Activated naive CD8-positive, alpha-beta T cell treated with anti-CD3 and anti-CD28 coated beads, Interleukin-2, amount 10 ng/mL, durations not matched to agents 7 days and 5 days (primary cell): ENCODE measurements around the gene TBPL1. TPM values are rescaled to one million over a fixed set of nuclear protein-coding genes. Genes with fewer than 3 reads are reported as not detected.

Experiments
- ATAC-seq: fragments of 150-1000 bp; cut with Tn5 transposase; one replicate; pipeline ENCODE4 v1.10.0; 2021; ENCODE audit warnings: low read depth, moderate library complexity
- POLR2A ChIA-PET: fragments of 350-600 bp; sonication (Branson Sonifier 250); formaldehyde crosslinking; loops from one replicate; lab custom pipeline; 2021; ENCODE audit warnings: antibody characterized with exemption; lab: Charles Lee
- DNase-seq: peaks from one replicate; pipeline ENCODE4 v3.0.0; 2021
- H3K27ac Mint-ChIP-seq: one replicate; pipeline ENCODE4 v1.8.0; 2022; ENCODE audit warnings: mild to moderate bottlenecking, mixed read lengths
- H3K27me3 Mint-ChIP-seq: one replicate; pipeline ENCODE4 v1.8.0; 2022; ENCODE audit warnings: mild to moderate bottlenecking, moderate library complexity, mixed read lengths
- H3K36me3 Mint-ChIP-seq: one replicate; pipeline ENCODE4 v1.8.0; 2021; ENCODE audit warnings: mild to moderate bottlenecking, mixed read lengths
- H3K4me1 Mint-ChIP-seq: one replicate; pipeline ENCODE4 v1.8.0; 2021; ENCODE audit warnings: mixed read lengths
- H3K4me3 Mint-ChIP-seq: one replicate; pipeline ENCODE4 v1.8.0; 2022; ENCODE audit warnings: mild to moderate bottlenecking, moderate library complexity, mixed read lengths
- H3K9me3 Mint-ChIP-seq: one replicate; pipeline ENCODE4 v1.8.0; 2021; ENCODE audit warnings: mixed read lengths
- total RNA-seq, 2 experiments: library from RNA; stranded (reverse); gene quantifications; one replicate each; pipeline ENCODE4 v1.2.3, GENCODE V29; 2021

Gene TBPL1
- total RNA-seq, 2 experiments from 2014 or later, result 28.5 to 30.6 TPM

DNA sequence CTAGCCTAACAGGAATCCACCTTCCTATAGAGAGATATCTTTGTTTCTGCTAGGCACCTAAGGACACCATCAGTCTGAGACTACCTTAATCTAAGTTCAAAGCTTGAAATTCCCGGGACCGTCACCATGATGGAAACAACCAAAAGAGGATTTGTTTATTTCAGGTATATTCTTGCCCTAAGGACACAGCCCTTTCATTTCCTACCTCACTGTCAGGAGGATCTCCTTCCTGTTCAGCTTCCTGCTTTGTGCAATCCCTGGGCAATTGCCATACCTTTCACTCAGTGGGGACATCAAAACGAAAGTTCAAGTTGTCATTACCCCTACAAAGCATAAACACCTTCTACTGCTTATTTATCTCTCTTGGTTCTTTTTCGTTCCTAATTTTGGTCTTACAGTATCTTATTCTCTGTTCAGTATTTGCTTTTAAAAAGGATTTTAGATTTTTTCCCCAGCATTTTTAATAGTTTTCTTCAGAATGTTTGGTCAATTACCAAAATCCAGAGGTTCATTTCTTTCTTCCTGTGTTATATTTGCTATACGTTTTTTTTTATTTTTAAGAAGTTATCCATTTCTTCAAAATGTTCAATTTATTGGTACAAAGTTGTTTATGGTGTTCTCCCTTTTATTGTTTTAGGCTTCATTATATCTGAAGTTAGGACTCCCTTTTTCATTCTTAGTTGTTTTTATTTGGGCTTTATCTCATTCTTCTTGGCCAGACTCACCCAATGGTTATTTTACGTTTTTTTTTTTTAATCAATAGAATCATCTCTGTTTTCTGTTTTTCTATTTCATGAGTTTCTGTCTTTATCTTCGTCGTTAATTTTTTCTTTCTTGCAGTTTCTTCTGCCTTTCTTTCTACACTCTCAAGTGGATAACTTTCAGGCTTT, 13.0 kb upstream of the TBPL1 start:
- H3K4me3 Mint-ChIP-seq, result no peak overlapping the region
- DNase-seq (no peak), ATAC-seq (no peak)
- no peaks in the 10 kb centered on the region for H3K36me3 Mint-ChIP-seq
- peaks cover 22% of the 10 kb centered on the region for H3K27me3 Mint-ChIP-seq
- H3K27ac Mint-ChIP-seq, result no peak overlapping the region
- POLR2A ChIA-PET, result no interaction called here
- H3K4me1 Mint-ChIP-seq, result peaks cover 9% of the 10 kb centered on the region
- peaks cover 4% of the 10 kb centered on the region for H3K9me3 Mint-ChIP-seq

DNA sequence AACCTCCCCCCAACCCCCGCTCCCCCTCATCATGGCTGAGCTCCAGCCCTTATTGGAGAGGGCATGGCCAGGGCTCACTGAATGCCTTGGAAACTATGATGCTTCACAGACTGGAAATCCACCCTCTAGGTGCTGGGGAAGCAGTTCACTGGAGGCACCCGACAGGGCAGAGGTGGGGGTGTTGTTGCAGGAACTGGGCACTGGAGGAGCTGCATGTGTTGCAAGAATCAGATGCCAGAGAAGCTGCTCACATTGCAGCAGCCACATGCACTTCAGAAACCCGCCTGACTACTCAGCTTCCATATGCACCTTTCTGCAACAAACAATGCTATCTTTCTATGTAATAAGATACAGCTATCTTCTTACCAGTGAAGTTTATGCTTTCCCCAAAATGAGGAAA, 7.9 kb upstream of the TBPL1 start:
- DNase-seq (no peak), ATAC-seq (no peak)
- no peak overlapping the region for H3K4me3 Mint-ChIP-seq
- peaks cover 12% of the 10 kb centered on the region for H3K27me3 Mint-ChIP-seq
- POLR2A ChIA-PET, result no interaction called here
- peaks cover 4% of the 10 kb centered on the region for H3K4me1 Mint-ChIP-seq
- no peak overlapping the region for H3K27ac Mint-ChIP-seq
- no peaks in the 10 kb centered on the region for H3K9me3 Mint-ChIP-seq
- no peaks in the 10 kb centered on the region for H3K36me3 Mint-ChIP-seq

- Mint-ChIP-seq H3K4me1 (peaks cover 7% of the 10 kb centered on the region), H3K27me3 (peaks cover 4% of the 10 kb centered on the region), H3K27ac (no peak overlapping the region), H3K36me3 (no peaks in the 10 kb centered on the region), H3K9me3 (no peaks in the 10 kb centered on the region), H3K4me3 (no peak overlapping the region)
- POLR2A ChIA-PET, result no interaction called here
- DNase-seq, result no peak
- no peak for ATAC-seq
Measured at GRCh38 chr6:133947302-133947900, 5.6 kb upstream of the TBPL1 start.

- no peaks in the 10 kb centered on the region for H3K9me3 Mint-ChIP-seq
- peaks cover 7% of the 10 kb centered on the region for H3K4me1 Mint-ChIP-seq
- ATAC-seq, result no peak
- no peak overlapping the region for H3K27ac Mint-ChIP-seq
- DNase-seq, result no peak
- H3K4me3 Mint-ChIP-seq, result no peak overlapping the region
- POLR2A ChIA-PET, result no interaction called here
- peaks cover 4% of the 10 kb centered on the region for H3K27me3 Mint-ChIP-seq
- H3K36me3 Mint-ChIP-seq, result peaks cover under 1% of the 10 kb centered on the region
Measured at GRCh38 chr6:133948472-133948871, 4.6 kb upstream of the TBPL1 start.

DNA sequence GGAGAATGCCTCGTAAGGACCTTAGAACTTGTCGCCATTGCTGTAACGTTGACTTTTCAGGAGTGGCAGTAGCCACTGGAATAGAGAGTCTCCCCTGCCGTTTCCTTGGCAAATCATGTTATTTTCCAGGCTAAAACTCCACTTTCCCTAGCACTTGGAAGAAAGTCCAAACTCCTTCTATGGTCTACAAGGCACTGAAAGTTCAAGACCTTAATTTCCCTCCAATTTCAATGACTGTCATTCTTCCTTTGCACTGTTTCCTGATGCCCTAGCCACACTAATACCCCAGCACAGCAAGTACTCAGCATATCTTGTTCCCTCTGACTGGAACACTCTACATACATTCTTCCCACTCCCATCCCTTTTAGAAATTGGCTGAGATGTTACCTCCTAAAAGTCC, 1.8 kb upstream of the TBPL1 start:
- H3K4me3 Mint-ChIP-seq, result peak overlapping the region; percentile 88
- peaks cover 4% of the 10 kb centered on the region for H3K27me3 Mint-ChIP-seq
- peaks cover 21% of the 10 kb centered on the region for H3K4me1 Mint-ChIP-seq
- POLR2A ChIA-PET, result no interaction called here
- DNase-seq (no peak), ATAC-seq (no peak)
- no peaks in the 10 kb centered on the region for H3K9me3 Mint-ChIP-seq
- H3K27ac Mint-ChIP-seq, result peak overlapping the region; percentile 47
- peaks cover 4% of the 10 kb centered on the region for H3K36me3 Mint-ChIP-seq

- peak; percentile 23 for ATAC-seq
- Mint-ChIP-seq H3K4me3 (peak overlapping the region; percentile 88), H3K36me3 (peaks cover 6% of the 10 kb centered on the region), H3K4me1 (peaks cover 26% of the 10 kb centered on the region), H3K27ac (peak overlapping the region; percentile 85), H3K9me3 (no peaks in the 10 kb centered on the region), H3K27me3 (no peaks in the 10 kb centered on the region)
- POLR2A ChIA-PET, result interaction anchor here (0.5 to 1.9 kb wide), 3 partner anchors 18 to 111 kb away, joined by 3 to 7 read pairs (median 3); no protein-coding TSS in a partner anchor
- peak; percentile 57 for DNase-seq
Measured at GRCh38 chr6:133951881-133952814, 876 bp upstream of the TBPL1 start.

DNA sequence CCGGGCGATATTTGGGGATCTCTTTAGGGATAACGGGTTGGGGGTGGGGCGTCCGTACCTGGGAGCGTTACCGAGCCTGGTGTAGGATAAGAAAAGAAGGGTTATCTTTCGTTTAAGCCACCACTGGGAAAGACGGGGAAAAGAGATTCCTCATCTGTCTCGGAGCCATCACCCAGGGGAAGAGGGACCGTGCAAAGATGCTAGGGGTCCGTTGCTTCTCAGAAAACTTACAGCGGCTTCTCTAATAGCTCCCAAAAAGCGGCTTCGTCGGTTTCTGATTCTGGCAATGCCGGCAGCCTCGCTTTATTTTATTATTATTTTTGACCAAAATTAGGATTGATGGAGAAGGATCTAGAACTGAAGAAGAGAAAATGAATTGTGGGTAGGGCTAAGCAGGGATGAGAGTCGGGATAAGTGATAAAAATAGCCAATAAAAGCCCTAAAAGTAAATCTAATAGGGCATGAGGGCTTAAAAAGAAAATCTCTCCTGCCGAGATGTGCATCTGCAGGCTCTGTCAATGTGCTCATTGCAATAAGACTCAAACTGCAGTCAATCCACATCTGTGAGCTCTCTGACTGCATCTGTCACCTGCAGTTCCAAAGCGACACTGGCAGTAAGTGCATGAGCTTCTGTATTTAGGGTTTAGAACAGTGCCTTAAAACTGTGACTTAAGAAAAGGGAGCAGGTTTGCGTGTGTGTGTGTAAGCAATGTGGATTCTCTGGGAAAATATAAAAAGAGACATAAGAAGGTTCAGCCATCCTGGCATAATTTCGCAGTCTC, 801 bp downstream of the TBPL1 start:
- no peaks in the 10 kb centered on the region for H3K9me3 Mint-ChIP-seq
- DNase-seq, result no peak
- POLR2A ChIA-PET, result interaction anchor here (0.7 to 1.9 kb wide), 5 partner anchors 9 to 19 kb away, joined by 3 to 7 read pairs (median 4); no protein-coding TSS in a partner anchor
- H3K4me3 Mint-ChIP-seq, result peak overlapping the region; percentile 88
- ATAC-seq, result no peak
- peaks cover 8% of the 10 kb centered on the region for H3K36me3 Mint-ChIP-seq
- H3K27ac Mint-ChIP-seq, result peak overlapping the region; percentile 88
- H3K4me1 Mint-ChIP-seq, result peaks cover 34% of the 10 kb centered on the region
- no peaks in the 10 kb centered on the region for H3K27me3 Mint-ChIP-seq

DNA sequence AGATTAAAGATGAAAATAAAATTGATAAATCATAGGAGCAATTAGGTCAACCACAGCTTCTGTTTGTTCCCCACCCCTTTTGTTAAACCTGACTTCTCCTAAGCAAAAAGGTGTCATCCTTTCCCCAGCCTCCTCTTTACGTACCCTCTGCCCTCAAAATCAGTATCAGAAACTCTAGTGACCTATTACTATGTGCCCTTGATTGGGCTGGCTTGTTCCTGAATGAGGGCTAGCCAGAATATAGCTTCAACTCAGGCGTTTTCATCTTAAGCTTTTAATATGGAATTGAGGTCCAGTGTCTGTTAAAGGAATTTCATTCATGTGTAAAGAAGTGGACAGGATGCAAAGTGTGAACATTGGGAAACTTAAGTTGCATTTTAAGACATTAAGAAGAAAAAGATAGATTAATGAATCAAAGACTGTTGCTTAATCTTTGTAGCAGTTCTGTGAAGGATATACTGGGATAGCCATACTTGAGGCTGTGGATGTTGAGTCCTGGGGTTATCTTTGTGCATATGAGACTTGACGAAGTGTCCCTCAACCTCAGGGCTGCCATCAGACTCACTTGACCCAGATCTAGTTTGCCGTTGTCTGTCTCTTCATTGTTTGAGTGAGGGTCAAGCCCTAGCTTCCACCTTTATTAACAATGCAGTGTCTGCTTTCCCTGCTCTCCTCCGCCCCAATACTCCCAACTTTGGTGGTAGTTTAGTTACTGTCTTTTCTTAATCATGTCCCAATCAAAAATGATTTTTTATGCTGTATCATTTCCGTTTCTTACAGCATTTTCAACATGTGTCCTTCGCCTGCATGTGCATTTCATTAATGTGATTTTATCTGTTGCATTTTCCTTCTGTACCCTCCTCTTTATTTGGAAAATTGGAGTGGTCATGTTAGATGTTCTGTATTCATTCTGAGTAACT, 1.9 kb downstream of the TBPL1 start:
- POLR2A ChIA-PET, result interaction anchor here (1.3 to 1.4 kb wide), 2 partner anchors 8 to 11 kb away, joined by 4 read pairs; no protein-coding TSS in a partner anchor
- H3K27ac Mint-ChIP-seq, result no peak overlapping the region
- H3K9me3 Mint-ChIP-seq, result no peaks in the 10 kb centered on the region
- no peaks in the 10 kb centered on the region for H3K27me3 Mint-ChIP-seq
- H3K36me3 Mint-ChIP-seq, result peaks cover 8% of the 10 kb centered on the region
- H3K4me3 Mint-ChIP-seq, result peak overlapping the region; percentile 88
- no peak for DNase-seq
- H3K4me1 Mint-ChIP-seq, result peaks cover 37% of the 10 kb centered on the region
- no peak for ATAC-seq

- Mint-ChIP-seq H3K27ac (no peak overlapping the region), H3K27me3 (no peaks in the 10 kb centered on the region), H3K4me3 (peak overlapping the region; percentile 26), H3K36me3 (peaks cover 10% of the 10 kb centered on the region), H3K4me1 (peaks cover 37% of the 10 kb centered on the region), H3K9me3 (no peaks in the 10 kb centered on the region)
- no peak for ATAC-seq
- DNase-seq, result no peak
- POLR2A ChIA-PET, result no interaction called here
Measured at GRCh38 chr6:133955582-133956415, 2.8 kb downstream of the TBPL1 start.

DNA sequence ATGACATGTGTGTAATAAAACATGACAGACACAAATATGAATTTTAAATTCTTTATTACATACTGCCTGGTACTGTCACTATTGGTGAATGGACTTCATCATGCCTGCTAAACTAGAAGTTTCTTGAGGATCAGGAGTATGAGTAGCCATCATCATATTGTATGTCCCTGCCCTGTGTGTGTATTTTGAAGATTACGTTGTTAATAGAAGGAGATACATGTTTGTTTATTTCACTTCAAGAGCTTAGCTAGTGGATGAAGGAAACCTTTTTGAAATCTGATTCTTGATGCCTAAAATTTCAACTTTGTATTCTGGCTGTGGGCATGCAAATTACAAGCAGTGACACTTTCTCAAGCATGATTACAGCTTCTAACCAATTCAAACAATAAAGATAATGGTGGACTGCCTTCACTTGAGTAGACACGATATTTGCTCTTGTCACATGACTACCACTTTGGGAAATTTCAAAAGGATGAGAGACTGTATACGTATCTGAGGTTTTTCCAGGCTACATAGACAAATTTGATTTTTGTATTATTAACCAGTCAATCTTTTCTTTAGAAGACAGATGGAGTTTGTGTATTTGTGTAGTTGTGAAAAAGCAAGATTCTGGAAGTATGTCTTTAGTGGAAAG, 3.5 kb downstream of the TBPL1 start:
- POLR2A ChIA-PET, result no interaction called here
- no peak overlapping the region for H3K4me3 Mint-ChIP-seq

DNA sequence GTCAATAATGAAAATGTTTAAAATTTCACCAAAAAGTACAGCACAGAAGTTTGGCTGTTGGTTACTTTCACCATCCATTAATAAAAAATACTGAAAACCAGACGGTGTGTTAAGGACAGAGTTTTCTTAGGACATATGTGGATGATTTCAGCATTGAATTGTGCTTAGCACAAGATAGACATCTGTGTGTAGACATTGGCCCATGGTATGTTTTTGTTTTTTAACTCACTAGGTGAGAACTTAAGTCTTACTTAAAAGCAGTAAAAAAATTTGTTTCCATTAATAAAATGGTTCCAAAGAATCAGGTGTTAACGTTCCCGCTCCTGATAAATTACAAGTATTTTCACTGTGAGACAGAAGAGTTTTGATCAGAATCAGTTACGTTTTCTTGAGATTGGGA, 4.2 kb downstream of the TBPL1 start:
- DNase-seq (no peak), ATAC-seq (no peak)
- H3K4me1 Mint-ChIP-seq, result peaks cover 35% of the 10 kb centered on the region
- H3K9me3 Mint-ChIP-seq, result no peaks in the 10 kb centered on the region
- H3K27ac Mint-ChIP-seq, result no peak overlapping the region
- POLR2A ChIA-PET, result no interaction called here
- H3K4me3 Mint-ChIP-seq, result no peak overlapping the region
- H3K27me3 Mint-ChIP-seq, result no peaks in the 10 kb centered on the region
- H3K36me3 Mint-ChIP-seq, result peaks cover 10% of the 10 kb centered on the region

More for the DNA sequence above, 3.5 kb downstream of the TBPL1 start:
- Mint-ChIP-seq H3K36me3 (peaks cover 10% of the 10 kb centered on the region), H3K27me3 (no peaks in the 10 kb centered on the region), H3K9me3 (no peaks in the 10 kb centered on the region), H3K27ac (no peak overlapping the region), H3K4me1 (peaks cover 34% of the 10 kb centered on the region)
- DNase-seq, result no peak
- no peak for ATAC-seq
